ENCODE measurements around the gene EVL. TPM values are rescaled to one million over a fixed set of nuclear protein-coding genes. Genes with fewer than 3 reads are reported as not detected.

The EVL gene
- total RNA-seq, 2 experiments from 2014 or later, result 660 to 678 TPM

- ATAC-seq (ENCODE audit: poor library complexity), result no peak
- intact Hi-C loops (cut with DNase I, micrococcal nuclease), result no loop called here
- POLR2A ChIA-PET, result no interaction called here
- H3K4me3 ChIP-seq (ENCODE audit: low read length), result no peak overlapping the region
- no peaks in the 10 kb centered on the region for H3K4me1 Mint-ChIP-seq (ENCODE audit: low read depth)
- no peak overlapping the region for H3K27ac Mint-ChIP-seq
- H3K9me3 ChIP-seq (ENCODE audit: control insufficient read depth in 1 of 2, insufficient read depth in 1 of 2, low read length in 2 of 2), result no peaks in the 10 kb centered on the region
- H3K36me3 ChIP-seq (ENCODE audit: insufficient read depth, low read length), result no peaks in the 10 kb centered on the region
- H3K9me3 Mint-ChIP-seq, result no peaks in the 10 kb centered on the region
- no peaks in the 10 kb centered on the region for H3K27me3 ChIP-seq (ENCODE audit: control insufficient read depth in 1 of 2, insufficient read depth in 2 of 2, low read length in 2 of 2)
- TF ChIP-seq CTCF (IDR thresholded peaks at IDR 0.05), result no peak
- no peaks in the 10 kb centered on the region for H3K4me1 ChIP-seq (ENCODE audit: insufficient read depth, low read length)
- H3K27ac ChIP-seq (ENCODE audit: low read depth in 1 of 2, low read length in 2 of 2), result no peak overlapping the region
- H3K36me3 Mint-ChIP-seq (ENCODE audit: low read depth), result no peaks in the 10 kb centered on the region
- CTCF ChIA-PET, result no interaction called here
- DNase-seq, result peak in 1 of 14 experiments; percentile 25
- H3K4me3 Mint-ChIP-seq, result no peak overlapping the region
- no peaks in the 10 kb centered on the region for H3K27me3 Mint-ChIP-seq
Measured at GRCh38 chr14:100031506-100032281, 33.5 kb upstream of the EVL start.

GRCh38 chr14:100032738-100033137 is 32.5 kb upstream of the EVL start:
- H3K4me3 ChIP-seq (ENCODE audit: low read length), result no peak overlapping the region
- no peaks in the 10 kb centered on the region for H3K4me1 Mint-ChIP-seq (ENCODE audit: low read depth)
- intact Hi-C loops (cut with DNase I, micrococcal nuclease), result no loop called here
- H3K27me3 Mint-ChIP-seq, result no peaks in the 10 kb centered on the region
- H3K4me3 Mint-ChIP-seq, result no peak overlapping the region
- H3K27ac ChIP-seq (ENCODE audit: low read depth in 1 of 2, low read length in 2 of 2), result no peak overlapping the region
- no peak for ATAC-seq (ENCODE audit: poor library complexity)
- H3K27me3 ChIP-seq (ENCODE audit: control insufficient read depth in 1 of 2, insufficient read depth in 2 of 2, low read length in 2 of 2), result no peaks in the 10 kb centered on the region
- CTCF ChIA-PET, result no interaction called here
- H3K36me3 ChIP-seq (ENCODE audit: insufficient read depth, low read length), result no peaks in the 10 kb centered on the region
- TF ChIP-seq CTCF (IDR thresholded peaks at IDR 0.05), result no peak
- no peaks in the 10 kb centered on the region for H3K9me3 Mint-ChIP-seq
- no peak overlapping the region for H3K27ac Mint-ChIP-seq
- H3K36me3 Mint-ChIP-seq (ENCODE audit: low read depth), result no peaks in the 10 kb centered on the region
- H3K4me1 ChIP-seq (ENCODE audit: insufficient read depth, low read length), result no peaks in the 10 kb centered on the region
- H3K9me3 ChIP-seq (ENCODE audit: control insufficient read depth in 1 of 2, insufficient read depth in 1 of 2, low read length in 2 of 2), result no peaks in the 10 kb centered on the region
- POLR2A ChIA-PET, result no interaction called here
- no peak for DNase-seq

- H3K4me1 Mint-ChIP-seq (ENCODE audit: low read depth), result no peaks in the 10 kb centered on the region
- ChIA-PET POLR2A (interaction anchor here (0.7 kb wide), 1 partner anchor 94 kb away, joined by 4 read pairs; no protein-coding TSS in a partner anchor), CTCF (no interaction called here)
- no peak for TF ChIP-seq CTCF (IDR thresholded peaks at IDR 0.05)
- H3K27ac ChIP-seq (ENCODE audit: low read depth in 1 of 2, low read length in 2 of 2), result no peak overlapping the region
- no peak overlapping the region for H3K4me3 Mint-ChIP-seq
- no peak for ATAC-seq (ENCODE audit: poor library complexity)
- no peaks in the 10 kb centered on the region for H3K27me3 Mint-ChIP-seq
- intact Hi-C loops (cut with DNase I, micrococcal nuclease), result no loop called here
- no peak for DNase-seq
- H3K27me3 ChIP-seq (ENCODE audit: control insufficient read depth in 1 of 2, insufficient read depth in 2 of 2, low read length in 2 of 2), result no peaks in the 10 kb centered on the region
- no peaks in the 10 kb centered on the region for H3K4me1 ChIP-seq (ENCODE audit: insufficient read depth, low read length)
- H3K36me3 ChIP-seq (ENCODE audit: insufficient read depth, low read length), result no peaks in the 10 kb centered on the region
- H3K9me3 Mint-ChIP-seq, result no peaks in the 10 kb centered on the region
- no peak overlapping the region for H3K27ac Mint-ChIP-seq
- no peak overlapping the region for H3K4me3 ChIP-seq (ENCODE audit: low read length)
- H3K9me3 ChIP-seq (ENCODE audit: control insufficient read depth in 1 of 2, insufficient read depth in 1 of 2, low read length in 2 of 2), result no peaks in the 10 kb centered on the region
- H3K36me3 Mint-ChIP-seq (ENCODE audit: low read depth), result no peaks in the 10 kb centered on the region
Measured at GRCh38 chr14:100033347-100034075, 31.7 kb upstream of the EVL start.
